Uterus (tissue), 4 donors: ENCODE results near the gene SLC35A3. TPM values are rescaled to one million over a fixed set of nuclear protein-coding genes. Genes with fewer than 3 reads are reported as not detected.

Experiments
- DNase-seq, 2 donors: peaks; one replicate each; pipeline ENCODE4 v3.0.0-alpha.2; 2019 to 2020
- H3K27ac ChIP-seq, 2 donors: fragments of 200-600 bp; sonication (generic); 1 replicate in 1 of 2; 2 replicates in 1 of 2; pipeline ENCODE4 v1.5.1; 2016 to 2018
- H3K27me3 ChIP-seq, 2 donors: fragments of 200-600 bp; sonication (generic); one replicate each; pipeline ENCODE4 v1.5.1; 2018 to 2019; ENCODE audit warnings: control low read depth in 1 of 2
- H3K36me3 ChIP-seq, 2 donors: fragments of 200-600 bp; sonication (generic); one replicate each; pipeline ENCODE4 v1.5.1; 2019; ENCODE audit warnings: control low read depth in 1 of 2
- H3K4me1 ChIP-seq, 2 donors: fragments of 200-600 bp; sonication (generic); one replicate each; pipeline ENCODE4 v1.5.1; 2018 to 2019; ENCODE audit warnings: control low read depth in 1 of 2
- H3K4me3 ChIP-seq, 2 donors: fragments of 200-600 bp; sonication (generic); 1 replicate in 1 of 2; 2 replicates in 1 of 2; pipeline ENCODE4 v1.5.1; 2018 to 2019; ENCODE audit warnings: mild to moderate bottlenecking in 1 of 2
- H3K9me3 ChIP-seq, 2 donors: fragments of 200-600 bp; sonication (generic); one replicate each; pipeline ENCODE4 v1.5.1; 2019; ENCODE audit warnings: control low read depth in 1 of 2
- CTCF ChIP-seq, 4 experiments: fragments of 200-600 bp in 2 of 4; fragments of 450-650 bp in 2 of 4; sonication (generic) in 2 of 4; IDR thresholded peaks; one replicate each; pipeline ENCODE4 v1.5.1; 2016 to 2019; ENCODE audit warnings: antibody characterized with exemption in 4 of 4, mild to moderate bottlenecking in 2 of 4, moderate library complexity in 1 of 4
- POLR2A ChIP-seq, 2 donors: fragments of 450-650 bp; IDR thresholded peaks; one replicate each; pipeline ENCODE4 v1.6.1; 2016; ENCODE audit warnings: antibody characterized with exemption in 2 of 2, mild to moderate bottlenecking in 1 of 2, moderate library complexity in 1 of 2
- intact Hi-C: fragments of 100-400 bp; cut with DNase I; formaldehyde crosslinking; loops from one replicate; pipeline ENCODE4 v1.15.1; 2023; ENCODE audit warnings: low total_unique reads
- total RNA-seq, 4 donors: library from RNA; depleted of rRNA in 3 of 4; stranded (reverse); fragments of >200 nt in 3 of 4; gene quantifications; one replicate each; pipeline versions ENCODE4 v1.1.0 to v1.2.4, GENCODE V29; 2014 to 2023
- donor health status: DM: yes; HTN: yes; CAD: no.

SLC35A3 gene
- total RNA-seq, 4 donors from 2014 or later, result 6.7 to 65.3 (median 28.8) TPM

- intact Hi-C loops, result no loop called here
- no peak for DNase-seq
- H3K36me3 ChIP-seq, result no peaks in the 10 kb centered on the region
- no peaks in the 10 kb centered on the region for H3K9me3 ChIP-seq
- H3K27me3 ChIP-seq, result no peaks in the 10 kb centered on the region
- no peak overlapping the region for H3K4me3 ChIP-seq
- TF ChIP-seq POLR2A (IDR thresholded peaks at IDR 0.05) (no peak), CTCF (IDR thresholded peaks at IDR 0.05) (no peak)
- no peak overlapping the region for H3K27ac ChIP-seq
- no peaks in the 10 kb centered on the region for H3K4me1 ChIP-seq
Observed at GRCh38 chr1:100010804-100011203, 41.0 kb downstream of the SLC35A3 start.

GRCh38 chr1:100019220-100019619 lies 49.4 kb downstream of the SLC35A3 start:
- no peak overlapping the region for H3K4me3 ChIP-seq
- DNase-seq, result no peak
- no peak overlapping the region for H3K27ac ChIP-seq
- H3K9me3 ChIP-seq, result no peaks in the 10 kb centered on the region
- H3K27me3 ChIP-seq, result no peaks in the 10 kb centered on the region
- no peak for TF ChIP-seq POLR2A (IDR thresholded peaks at IDR 0.05)
- TF ChIP-seq CTCF (IDR thresholded peaks at IDR 0.05), result no peak
- H3K36me3 ChIP-seq, result no peaks in the 10 kb centered on the region
- H3K4me1 ChIP-seq, result no peaks in the 10 kb centered on the region
- intact Hi-C loops, result no loop called here

GRCh38 chr1:100023482-100023881 lies 53.7 kb downstream of the SLC35A3 start:
- Histone ChIP-seq H3K27me3 (no peaks in the 10 kb centered on the region), H3K4me3 (no peak overlapping the region), H3K36me3 (no peaks in the 10 kb centered on the region), H3K4me1 (no peaks in the 10 kb centered on the region), H3K9me3 (no peaks in the 10 kb centered on the region), H3K27ac (no peak overlapping the region)
- no peak for TF ChIP-seq CTCF (IDR thresholded peaks at IDR 0.05)
- no peak for TF ChIP-seq POLR2A (IDR thresholded peaks at IDR 0.05)
- intact Hi-C loops, result no loop called here
- no peak for DNase-seq

GRCh38 chr1:100027212-100027611 lies 57.4 kb downstream of the SLC35A3 start:
- Histone ChIP-seq H3K36me3 (no peaks in the 10 kb centered on the region), H3K9me3 (no peaks in the 10 kb centered on the region), H3K4me3 (no peak overlapping the region), H3K27me3 (no peaks in the 10 kb centered on the region), H3K4me1 (no peaks in the 10 kb centered on the region), H3K27ac (no peak overlapping the region)
- DNase-seq, result no peak
- TF ChIP-seq POLR2A (IDR thresholded peaks at IDR 0.05) (no peak), CTCF (IDR thresholded peaks at IDR 0.05) (no peak)
- intact Hi-C loops, result no loop called here

- intact Hi-C loops, result no loop called here
- TF ChIP-seq POLR2A (IDR thresholded peaks at IDR 0.05) (no peak), CTCF (IDR thresholded peaks at IDR 0.05) (no peak)
- Histone ChIP-seq H3K4me3 (no peak overlapping the region), H3K27me3 (no peaks in the 10 kb centered on the region), H3K4me1 (no peaks in the 10 kb centered on the region), H3K9me3 (no peaks in the 10 kb centered on the region), H3K27ac (no peak overlapping the region), H3K36me3 (no peaks in the 10 kb centered on the region)
- no peak for DNase-seq
Observed at GRCh38 chr1:100028765-100029164, 59.0 kb downstream of the SLC35A3 start.
